Iris pigment epithelial cell (primary cell): ENCODE data around the gene IFI35.
"Not testable (repeated sequence)": the region's sequence is repeated elsewhere in the genome, so short reads cannot be mapped to it uniquely, and the experiment has no call there.

Source experiments
- DNase-seq: peaks from one replicate; pipeline ENCODE4 v3.0.0-alpha.2; 2011; ENCODE audit warnings: low read depth

IFI35 gene

DNA sequence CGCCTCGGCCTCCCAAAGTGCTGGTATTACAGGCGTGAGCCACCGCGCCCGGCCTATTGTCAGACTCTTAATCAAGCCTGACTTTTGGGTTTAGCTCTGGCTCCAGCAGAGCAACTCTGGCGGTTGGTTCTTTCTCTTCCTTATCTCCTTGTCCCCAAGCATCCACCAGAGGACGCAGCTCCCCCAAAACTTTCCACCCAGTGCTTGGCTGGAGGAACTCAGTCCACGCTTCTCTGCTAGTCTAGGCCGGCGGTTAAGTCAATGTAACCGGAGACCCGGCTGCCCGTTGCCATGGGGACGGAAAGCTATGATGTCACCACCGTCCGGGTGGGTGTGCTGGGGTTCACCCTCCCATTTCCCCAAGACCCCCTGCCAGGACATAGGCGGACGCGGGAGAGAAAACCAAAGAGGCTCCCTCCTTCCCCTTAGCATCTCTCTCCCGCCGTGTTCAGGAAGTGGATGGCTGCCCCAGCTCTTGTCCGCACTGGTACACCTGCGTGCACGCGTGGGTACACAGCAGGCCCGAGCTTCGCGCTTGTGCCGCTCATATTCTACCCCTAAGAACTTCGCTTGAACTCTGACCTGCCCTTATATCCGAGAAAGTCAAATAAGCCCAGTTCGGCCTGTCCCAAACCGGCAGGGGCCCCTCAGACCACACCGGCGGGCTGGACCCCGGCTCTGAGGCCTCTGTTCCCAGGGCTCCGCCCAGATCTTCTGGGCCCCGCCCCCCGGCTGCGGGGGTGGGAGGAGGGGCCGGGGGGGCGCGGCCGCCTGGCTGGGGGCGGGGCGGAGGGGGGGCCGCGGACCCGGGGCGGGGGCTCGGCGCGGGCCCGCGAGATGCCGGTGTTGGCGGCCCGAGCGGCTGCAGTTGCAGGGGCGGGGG is 18.1 kb downstream of the IFI35 start, which contains the start of gene RND2:
RND2 (plus strand) TSS at position 825 of the 883 bp plus-strand sequence. CDS start 117 bp downstream, outside the sequence.
- DNase-seq, result peak; percentile 97

DNA sequence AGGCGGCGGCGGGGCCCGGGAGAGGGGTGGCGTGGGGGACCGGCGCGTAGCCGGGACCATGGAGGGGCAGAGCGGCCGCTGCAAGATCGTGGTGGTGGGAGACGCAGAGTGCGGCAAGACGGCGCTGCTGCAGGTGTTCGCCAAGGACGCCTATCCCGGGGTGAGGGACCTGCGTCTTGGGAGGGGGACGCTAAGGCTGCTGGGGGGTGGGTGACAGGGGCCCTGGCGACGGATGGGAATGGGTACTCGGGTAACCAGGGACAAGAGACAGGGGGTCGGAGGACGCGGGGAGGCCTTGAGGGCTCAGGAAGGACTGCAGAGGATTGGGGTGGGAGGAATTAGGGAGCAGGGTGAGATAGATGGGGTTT is 18.7 kb downstream of the IFI35 start:
- no peak for DNase-seq

DNA sequence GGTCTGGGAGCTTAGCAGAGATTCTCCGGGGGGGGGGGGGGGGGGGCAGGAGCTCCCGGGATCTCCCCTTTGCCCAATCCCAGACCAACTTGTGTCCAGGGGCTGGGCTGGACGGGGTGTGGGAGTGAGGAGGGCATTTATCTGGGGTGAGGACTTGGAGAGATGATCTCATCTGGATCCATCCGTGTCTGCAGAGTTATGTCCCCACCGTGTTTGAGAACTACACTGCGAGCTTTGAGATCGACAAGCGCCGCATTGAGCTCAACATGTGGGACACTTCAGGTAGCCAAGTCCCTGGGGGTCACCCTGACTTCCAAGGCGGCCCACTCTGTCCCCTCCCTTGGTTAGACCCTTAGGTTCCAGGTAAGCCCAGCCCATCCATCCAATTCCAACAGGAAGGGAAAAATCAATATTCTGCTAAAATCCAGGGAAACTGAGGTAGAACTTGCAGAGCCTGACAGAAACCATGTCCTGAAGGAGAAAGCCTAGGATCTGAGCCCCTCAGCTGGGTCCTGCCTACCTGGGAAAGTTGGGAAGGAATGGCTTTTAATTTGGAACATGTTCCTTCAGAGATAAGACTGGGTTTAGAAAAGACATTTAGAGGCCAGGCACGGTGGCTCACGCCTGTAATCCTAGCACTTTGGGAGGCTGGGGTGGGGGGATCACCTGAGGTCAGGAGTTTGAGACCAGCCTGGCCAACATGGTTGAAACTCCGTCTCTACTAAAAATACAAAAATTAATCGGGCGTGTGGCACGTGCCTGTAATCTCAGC is 19.4 kb downstream of the IFI35 start:
- DNase-seq, result no peak

DNA sequence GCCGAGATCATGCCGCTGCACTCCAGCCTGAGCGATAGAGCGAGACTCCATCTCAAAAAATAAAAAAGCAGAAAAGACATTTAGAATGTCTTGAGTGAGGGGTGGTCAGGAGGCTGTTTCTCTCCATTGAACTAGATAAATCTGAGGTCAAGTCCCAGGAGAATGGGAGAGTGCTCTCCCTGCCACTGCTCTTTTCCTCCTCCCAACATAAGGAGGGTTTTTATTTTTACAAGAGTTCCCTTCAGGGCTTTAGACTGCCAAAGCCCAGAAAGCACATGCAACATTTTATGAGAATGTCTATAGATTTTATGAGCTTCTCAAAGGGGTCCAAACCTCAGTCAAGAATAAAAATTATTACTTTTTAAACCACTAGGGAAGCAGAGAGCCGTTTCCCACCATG is 20.0 kb downstream of the IFI35 start:
- DNase-seq, result no peak

DNA sequence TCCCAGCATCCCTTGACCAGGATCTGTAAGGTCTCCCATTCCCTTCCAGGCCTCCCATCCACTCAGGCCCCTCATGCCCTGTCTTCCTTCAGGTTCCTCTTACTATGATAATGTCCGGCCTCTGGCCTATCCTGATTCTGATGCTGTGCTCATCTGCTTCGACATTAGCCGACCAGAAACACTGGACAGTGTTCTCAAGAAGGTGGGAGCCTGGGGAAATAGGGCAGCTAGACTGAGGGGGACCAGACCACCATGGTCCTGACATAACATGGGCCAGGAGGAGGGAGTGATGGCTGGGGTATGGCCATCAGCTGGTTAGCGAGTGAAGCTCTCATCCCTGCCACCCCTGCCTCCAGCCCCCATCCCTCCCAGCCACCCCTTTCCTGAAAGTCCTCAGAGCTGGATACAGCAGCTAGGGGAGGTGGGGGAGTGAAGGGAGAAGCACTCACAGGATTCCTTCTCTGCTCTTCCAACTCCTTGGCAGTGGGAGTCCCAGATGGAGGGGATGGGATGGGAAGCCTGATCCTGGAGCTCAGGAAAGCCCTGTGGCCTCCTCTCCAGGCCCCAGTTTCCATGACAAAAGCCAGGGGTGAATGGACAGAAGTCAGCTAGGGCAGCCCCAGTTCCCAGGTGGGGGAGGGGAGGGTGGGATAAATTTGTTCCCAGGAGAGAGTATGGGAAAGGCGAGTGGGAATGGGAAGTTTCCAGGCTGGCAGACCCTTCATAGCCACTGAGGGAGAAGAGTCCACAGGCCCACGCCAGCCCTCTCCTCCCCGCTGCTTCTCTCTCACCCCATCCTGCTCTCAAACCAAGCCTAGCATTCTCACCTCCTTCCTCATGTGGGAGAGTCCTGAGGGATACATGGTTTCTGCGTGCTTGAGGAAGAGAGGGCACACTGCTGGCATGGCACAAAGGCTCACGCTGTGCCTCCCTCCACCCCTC is 20.8 kb downstream of the IFI35 start:
- DNase-seq, result no peak

DNA sequence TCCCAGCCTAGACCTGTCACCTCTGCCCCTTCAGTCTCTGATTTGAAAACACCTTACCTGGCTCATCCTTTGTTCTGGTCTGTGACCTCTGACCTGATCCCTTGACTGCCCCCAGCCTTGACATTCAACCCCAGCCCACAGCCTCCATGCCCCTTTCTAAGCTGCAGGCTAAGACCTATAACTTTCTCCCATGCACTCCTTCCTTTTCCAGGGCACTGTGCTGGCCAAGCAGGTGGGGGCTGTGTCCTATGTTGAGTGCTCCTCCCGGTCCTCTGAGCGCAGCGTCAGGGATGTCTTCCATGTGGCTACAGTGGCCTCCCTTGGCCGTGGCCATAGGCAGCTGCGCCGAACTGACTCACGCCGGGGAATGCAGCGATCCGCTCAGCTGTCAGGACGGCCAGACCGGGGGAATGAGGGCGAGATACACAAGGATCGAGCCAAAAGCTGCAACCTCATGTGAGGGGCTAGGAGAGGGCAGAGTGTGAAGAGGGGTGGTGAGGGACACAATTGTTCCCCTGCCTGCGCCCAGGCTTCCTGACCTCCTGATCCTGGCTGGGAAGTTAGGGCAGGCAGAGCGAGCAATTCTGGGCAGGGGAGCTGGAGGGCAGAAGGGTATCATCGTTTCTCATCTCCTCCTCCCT is 21.8 kb downstream of the IFI35 start:
- no peak for DNase-seq

DNA sequence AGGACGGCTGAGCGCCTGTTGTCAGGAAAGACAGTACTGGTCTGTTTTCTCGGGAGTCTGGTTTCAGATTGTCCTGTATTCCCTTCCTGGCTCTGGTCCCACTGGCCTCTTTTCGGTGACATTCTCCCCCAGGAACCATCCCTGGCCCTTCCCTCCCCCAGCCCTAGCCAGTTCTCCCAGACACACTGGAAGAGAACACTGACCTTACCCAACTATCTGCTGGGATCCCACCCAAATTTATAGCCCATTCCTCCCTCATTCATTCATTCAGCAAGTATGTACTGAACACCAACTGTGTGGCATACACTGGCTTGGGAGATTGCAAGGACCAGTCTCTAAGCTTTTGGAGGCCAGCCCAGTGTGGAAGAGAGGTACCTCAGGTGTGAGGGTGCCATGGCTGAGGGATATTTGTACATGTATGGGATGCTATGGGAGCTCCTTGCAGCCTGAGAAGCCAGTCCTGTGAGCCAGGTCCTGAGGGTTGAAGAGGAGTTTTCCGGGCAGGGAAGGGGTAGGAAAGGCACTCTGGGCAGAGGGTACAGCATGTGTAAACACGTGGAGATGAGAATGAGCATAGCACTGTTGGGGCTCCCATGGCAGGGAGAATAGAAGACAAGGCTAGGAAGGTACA is 23.7 kb downstream of the IFI35 start:
- no peak for DNase-seq

DNA sequence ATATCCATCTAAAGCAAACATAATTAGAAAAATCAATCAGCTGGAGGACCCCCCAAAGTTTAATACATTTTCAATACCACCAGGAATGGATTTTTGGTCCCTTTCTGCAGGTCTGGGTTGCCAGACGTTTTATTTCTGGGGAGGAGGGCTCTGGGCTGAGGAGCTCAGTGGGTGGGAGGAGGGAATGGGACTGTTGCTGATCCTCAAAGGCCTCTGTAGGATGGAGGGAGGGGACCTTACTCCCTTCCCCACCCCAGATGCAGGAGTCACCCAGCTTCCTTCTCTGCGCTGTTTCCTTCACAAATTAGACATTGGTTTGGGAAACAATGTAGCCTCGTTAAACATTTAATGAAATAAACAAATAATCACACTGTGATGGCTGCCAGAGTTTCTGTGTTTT is 25.1 kb downstream of the IFI35 start:
- DNase-seq, result no peak

DNA sequence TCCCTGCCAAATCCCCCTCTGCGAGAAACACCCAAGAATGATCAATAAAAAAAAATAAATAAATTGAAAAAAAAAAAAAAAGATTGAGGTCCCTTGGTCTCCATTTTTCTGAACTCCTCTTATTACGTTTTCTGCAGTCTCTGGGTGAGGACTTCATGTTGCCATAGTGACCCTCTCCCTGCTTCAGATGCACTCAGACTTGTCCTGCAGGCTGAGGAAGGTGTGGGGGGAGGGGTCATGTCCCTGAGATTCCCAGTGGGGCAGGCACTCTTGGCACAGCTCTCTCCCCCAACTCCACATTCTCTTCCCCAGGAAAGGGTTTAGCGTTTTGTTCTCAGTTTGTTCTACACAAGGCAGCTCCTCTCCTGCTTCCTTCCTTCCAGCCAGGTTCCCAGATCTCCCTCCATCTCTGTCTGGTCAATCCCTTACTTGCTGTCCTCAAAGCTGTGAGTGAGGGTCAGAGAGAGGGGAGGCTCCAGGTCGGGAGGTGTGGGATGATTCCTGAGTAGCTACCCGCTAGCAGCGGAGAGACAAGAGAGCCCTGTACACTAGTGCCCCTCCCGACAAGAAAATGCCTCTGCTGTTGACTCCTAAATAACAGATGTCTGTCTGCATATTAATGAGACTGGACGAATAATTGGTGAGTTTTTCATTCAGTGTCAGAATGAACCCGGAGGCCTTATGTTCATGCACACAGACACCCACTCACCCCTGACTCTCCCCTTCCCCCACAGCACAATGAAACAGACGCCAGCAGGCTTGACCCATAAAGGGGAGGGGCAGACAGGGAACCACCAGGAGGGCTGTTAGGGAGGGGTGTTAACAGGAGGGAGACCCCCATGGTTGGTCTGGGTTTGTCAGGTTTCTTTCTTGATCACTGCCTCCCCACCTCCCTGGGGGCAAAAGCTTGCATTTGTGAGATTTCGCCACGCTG is 27.6 kb downstream of the IFI35 start:
- no peak for DNase-seq

DNA sequence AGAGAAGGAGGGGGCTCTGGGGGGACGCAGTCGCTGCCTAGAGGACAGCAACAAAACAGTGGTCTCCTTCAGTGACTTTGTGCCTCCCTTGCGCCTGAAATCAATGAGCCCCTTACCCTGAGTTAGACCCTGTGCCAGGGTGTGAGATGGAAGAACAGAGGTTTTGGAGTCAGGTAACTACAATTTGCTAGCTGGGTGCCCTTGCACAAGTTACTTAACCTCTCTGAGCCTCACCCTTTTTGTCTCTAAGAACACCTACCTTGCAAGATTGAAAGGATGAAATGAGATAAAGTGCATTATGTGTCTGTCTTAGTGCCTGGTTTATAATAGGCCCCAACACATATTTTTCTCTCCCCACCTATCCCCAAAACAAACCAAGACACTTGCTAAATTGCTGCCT is 28.3 kb downstream of the IFI35 start:
- no peak for DNase-seq

DNA sequence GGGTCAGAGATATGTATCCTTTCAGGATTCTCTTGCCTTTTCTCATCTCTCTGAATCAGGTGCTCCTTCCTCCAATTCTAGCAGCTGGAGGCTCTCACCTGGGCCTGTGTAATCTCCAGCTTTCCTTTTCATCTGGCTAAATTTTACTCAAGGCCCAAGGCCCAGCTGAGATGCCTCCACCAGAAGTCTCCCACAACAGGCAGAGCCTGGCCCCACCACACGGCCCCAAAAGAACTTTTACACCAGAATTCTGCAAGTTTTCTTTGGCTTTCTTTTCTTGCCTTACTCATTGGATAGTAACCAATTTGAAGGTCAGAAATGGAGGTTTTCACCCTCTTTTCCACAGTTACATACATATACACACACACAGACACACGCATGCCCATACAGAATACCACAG is 33.1 kb downstream of the IFI35 start:
- DNase-seq, result no peak

DNA sequence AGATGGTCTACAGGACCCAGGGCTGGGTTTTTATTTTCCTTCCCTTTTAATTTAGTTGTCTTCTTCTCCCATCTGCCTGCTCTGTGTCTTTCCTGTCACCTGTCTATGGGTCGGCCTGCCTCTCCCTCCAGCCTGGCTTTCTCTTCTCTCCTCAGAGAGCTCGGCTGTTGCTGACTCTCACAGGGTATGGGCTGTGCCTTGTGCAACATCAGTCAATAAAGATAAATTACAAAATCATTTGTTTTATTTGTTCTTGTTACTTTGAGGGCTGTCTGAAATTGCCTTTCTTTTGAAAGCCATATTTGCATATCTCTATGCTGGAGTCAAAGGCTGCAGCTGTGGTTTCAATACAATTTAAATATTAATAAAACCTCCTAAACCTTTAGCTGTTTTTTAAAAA is 34.1 kb downstream of the IFI35 start:
- no peak for DNase-seq

DNA sequence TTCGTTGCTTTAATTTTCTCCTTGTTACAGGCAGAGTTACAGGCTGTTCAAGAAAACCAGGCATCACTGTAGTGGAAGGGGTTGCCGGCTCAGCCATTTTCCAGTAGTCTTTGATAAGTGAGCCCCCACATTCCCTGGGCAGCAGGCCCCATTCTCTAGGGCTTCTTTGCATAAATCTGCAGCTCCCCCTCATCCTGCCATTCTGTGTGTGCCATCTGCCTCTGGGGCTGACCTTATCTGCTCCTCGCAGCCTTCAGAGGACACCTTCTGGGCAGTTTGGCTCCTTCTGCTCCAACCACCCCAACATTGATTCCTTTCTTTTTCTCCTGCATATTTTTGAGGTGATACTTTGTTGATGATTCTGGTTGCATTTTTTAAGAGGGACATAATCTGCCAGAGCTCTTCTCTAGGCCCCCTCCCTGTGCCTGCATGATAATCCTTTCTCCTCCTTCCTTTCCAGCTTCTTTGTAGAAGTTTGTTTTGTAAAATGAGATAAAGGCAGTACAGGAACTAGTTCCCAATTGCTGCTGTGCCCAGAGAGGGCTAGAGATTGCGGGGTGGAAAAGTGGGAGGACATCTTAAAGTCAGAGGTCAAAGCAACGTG is 35.5 kb downstream of the IFI35 start:
- DNase-seq, result peak; percentile 1

DNA sequence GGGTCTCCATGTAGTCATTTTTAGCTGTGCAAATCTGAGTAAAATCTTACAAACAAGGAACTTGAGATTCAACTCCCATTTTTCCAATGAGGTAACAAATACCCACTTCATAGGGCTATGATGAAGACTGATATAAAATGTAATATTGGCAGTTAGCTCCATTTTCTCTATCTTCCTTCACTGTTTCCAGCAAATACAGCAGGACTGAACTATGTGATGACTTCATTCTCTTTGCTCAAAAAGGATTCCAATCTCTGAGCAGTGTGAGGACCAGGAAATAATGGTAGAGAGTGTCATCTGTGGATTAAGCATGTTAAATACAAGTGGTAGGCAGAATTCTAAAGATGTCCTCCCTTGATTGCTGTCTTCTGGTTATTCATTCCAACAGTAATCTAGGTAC is 36.7 kb downstream of the IFI35 start:
- peak; percentile 29 for DNase-seq

DNA sequence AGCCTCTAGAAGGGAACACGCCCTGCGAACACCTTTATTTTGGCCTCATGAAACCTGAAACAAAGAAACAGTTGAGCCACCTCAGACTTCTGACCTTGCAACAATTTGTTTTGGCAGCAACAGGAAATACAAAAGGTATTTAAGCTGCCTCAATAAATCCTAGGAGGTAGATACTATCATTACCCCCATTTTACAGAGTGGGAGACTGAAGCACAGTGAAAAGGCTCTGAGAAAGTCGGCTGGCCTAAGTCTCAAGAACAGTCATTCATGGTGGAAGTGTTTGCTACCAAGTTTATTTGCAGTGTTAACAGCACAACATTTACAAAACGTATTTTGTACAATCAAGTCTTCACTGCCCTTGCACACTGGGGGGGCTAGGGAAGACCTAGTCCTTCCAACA is 37.4 kb downstream of the IFI35 start:
- no peak for DNase-seq

DNA sequence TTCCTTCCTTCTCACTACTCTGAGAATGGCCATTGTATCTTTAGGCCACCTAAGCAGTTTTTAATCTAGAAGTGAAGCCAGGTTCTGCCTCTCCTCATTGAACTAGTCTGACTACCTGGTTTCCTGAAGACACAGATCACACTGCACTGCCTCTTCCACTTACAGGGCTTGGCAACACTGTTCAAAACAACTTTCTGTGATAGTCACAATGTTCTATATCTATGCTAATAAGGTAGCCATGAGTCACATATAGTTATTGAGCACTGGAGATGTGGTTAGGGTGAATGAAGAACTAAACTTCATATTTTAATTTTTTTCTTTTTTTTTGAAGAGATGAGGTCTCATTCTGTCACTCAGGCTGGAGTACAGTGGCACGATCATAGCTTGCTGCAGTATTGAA is 45.4 kb downstream of the IFI35 start:
- DNase-seq, result peak; percentile 27

DNA sequence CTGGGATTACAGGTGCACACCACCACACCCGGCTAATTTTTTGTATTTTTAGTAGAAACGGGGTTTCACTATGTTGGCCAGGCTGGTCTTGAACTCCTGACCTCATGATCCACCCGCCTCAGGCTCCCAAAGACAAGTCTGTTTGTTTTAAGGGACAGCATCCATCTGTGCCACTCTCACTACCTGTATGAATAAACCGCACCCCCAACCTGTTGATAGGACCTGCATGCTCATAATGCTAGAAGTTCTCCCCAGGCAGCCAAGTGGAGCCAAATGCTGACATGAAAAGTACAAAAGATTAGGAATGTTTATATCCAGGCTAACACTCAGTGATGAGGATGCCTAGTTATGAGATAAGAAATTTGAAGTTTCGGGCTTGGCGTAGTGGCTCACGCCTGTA is 46.4 kb downstream of the IFI35 start:
- not testable (repeated sequence) for DNase-seq

DNA sequence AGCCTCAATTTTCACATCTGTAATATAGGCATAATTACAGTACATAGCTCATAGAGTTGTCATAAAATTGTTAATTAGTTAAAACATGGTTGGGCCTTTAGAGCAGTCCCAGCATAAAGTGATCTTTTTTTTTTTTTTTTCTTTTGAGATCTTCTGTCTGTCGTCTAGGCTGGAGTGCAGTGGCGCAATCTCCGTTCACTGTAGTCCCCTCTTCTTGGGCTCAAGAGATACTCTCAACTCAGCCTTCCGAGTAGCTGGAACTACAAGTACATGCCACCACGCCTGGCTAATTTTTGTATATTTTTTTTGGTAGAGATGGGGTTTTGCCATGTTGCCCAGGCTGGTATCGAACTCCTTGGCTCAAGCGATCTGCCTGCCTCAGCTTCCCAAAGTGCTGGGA is 49.5 kb downstream of the IFI35 start:
- no peak for DNase-seq

DNA sequence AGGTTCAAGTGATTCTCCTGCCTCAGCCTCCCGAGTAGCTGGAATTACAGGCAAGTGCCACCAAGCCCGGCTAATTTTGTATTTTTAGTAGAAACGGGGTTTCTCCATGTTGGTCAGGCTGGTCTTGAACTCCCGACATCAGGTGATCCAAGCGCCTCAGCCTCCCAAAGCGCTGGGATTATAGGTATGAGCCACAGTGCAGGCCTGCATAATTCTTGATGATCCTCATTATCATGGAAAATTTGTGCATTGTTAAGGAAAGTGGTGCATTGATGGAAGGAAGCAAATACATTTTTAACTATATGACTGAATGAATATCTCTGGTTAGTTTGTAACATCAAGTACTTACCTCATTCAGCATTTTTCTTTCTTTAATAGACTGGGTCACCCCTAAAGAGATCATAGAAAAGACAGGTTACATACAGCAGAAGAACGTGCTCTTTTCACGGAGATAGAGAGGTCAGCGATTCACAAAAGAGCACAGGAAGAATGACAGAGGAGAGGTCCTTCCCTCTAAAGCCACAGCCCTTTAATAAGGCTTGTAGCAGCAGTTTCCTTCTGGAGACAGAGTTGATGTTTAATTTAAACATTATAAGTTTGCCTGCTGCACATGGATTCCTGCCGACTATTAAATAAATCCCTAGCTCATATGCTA is 56.5 kb downstream of the IFI35 start:
- no peak for DNase-seq
